ENCODE results near the gene AUP1.

DNA sequence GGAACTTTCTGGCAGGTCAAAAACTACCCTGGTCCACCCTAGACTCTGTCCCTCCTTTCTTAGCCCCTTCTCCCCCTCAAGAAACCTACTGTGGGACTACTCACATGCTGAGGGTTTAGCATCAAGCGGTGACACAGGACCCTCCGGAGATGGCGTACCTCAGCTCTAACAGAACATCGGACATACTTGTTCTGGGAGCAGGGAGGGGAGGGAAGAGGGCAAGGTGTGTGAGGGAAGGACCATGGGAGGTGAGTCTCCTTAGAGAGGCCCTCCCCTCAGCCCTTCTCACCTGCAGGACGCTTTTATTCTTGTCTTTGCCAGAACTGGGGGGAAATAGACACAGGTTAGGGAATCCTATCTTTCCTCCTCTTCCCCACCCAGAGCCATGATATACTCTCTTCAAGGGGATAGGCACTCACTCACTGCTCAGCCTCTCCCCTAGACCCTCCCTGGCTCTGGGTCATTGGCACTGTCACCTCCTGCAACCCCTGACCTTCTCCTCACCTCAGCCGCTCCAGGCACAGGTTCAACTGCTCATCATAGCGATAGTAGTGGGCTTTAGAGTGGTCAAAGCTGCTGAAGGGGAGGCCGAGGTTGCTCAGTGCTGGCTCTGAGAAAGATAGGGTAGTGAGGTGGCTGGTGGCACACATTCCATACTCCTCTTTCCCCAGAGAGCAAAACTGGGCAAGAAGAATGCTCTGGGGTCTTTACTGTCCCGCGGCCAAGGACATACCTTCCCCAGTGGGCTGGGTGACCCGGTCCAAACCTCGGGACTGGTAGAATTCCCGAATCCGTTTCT is 23.9 kb downstream of the AUP1 start:
- TF ChIP-seq CTCF (IDR thresholded peaks at IDR 0.05) (no peak), EP300 (IDR thresholded peaks at IDR 0.05) (no peak), POLR2A (IDR thresholded peaks at IDR 0.05) (no peak)
